DOHH2 (cell line): Measurements from ENCODE around the gene ELAC2.

Experiments
- H3F3A ChIP-seq: fragments of 200-600 bp; sonication (generic), shearing (Covaris generic); 2 replicates; pipeline ENCODE4 v1.6.0; 2016; ENCODE audit warnings: antibody characterized with exemption, mild to moderate bottlenecking; ENCODE audit not compliant: control insufficient read depth, insufficient read depth
- H3K27ac ChIP-seq: fragments of 200-600 bp; sonication (generic); 2 replicates; pipeline ENCODE4 v1.5.1; 2014; ENCODE audit warnings: low read depth, mild to moderate bottlenecking, low read length, moderate library complexity
- H3K27me3 ChIP-seq: fragments of 200-600 bp; sonication (generic); 2 replicates; pipeline ENCODE4 v1.6.1; 2014; ENCODE audit warnings: mild to moderate bottlenecking, low read length, mixed read lengths; ENCODE audit not compliant: control insufficient read depth
- H3K36me3 ChIP-seq: fragments of 200-600 bp; sonication (generic); 2 replicates; pipeline ENCODE4 v1.6.1; 2014; ENCODE audit warnings: mild to moderate bottlenecking, low read length, moderate library complexity, mixed read lengths; ENCODE audit not compliant: control insufficient read depth
- H3K4me1 ChIP-seq: fragments of 200-600 bp; sonication (generic); 2 replicates; pipeline ENCODE4 v1.6.1; 2014; ENCODE audit warnings: mild to moderate bottlenecking, low read length, mixed read lengths; ENCODE audit not compliant: control insufficient read depth
- H3K4me2 ChIP-seq: fragments of 200-600 bp; sonication (generic); 2 replicates; pipeline ENCODE4 v1.6.0; 2014; ENCODE audit warnings: mild to moderate bottlenecking, low read length, moderate library complexity
- H3K4me3 ChIP-seq: fragments of 200-600 bp; sonication (generic); 2 replicates; pipeline ENCODE4 v1.5.1; 2014; ENCODE audit warnings: mild to moderate bottlenecking, low read length, mixed read lengths
- H3K79me2 ChIP-seq: fragments of 200-600 bp; sonication (generic); 2 replicates; pipeline ENCODE4 v1.6.1; 2014; ENCODE audit warnings: mild to moderate bottlenecking, low read length, mixed read lengths; ENCODE audit not compliant: control insufficient read depth
- H3K9me2 ChIP-seq: fragments of 200-600 bp; sonication (generic); replicated peaks from 2 replicates; pipeline ENCODE4 v1.6.1; 2014; ENCODE audit warnings: mild to moderate bottlenecking, low read length, mixed read lengths; ENCODE audit not compliant: control insufficient read depth
- H3K9me3 ChIP-seq: fragments of 200-600 bp; sonication (generic); 2 replicates; pipeline ENCODE4 v1.6.1; 2014; ENCODE audit warnings: antibody characterized with exemption, low read length, mixed read lengths; ENCODE audit not compliant: control insufficient read depth, insufficient read depth
- H4K20me1 ChIP-seq: fragments of 200-600 bp; sonication (generic); 2 replicates; pipeline ENCODE4 v1.6.0; 2014; ENCODE audit warnings: low read depth, mild to moderate bottlenecking, antibody characterized with exemption, low read length, moderate library complexity; ENCODE audit not compliant: control insufficient read depth, insufficient read depth
- EZH2phosphoT487 ChIP-seq: fragments of 200-600 bp; sonication (generic); IDR thresholded peaks from 2 replicates; pipeline ENCODE4 v1.6.1; 2017; ENCODE audit warnings: borderline replicate concordance, mild to moderate bottlenecking, antibody characterized with exemption, low read length, moderate library complexity, mixed read lengths
- TF ChIP-seq, protein P1 (sequence below): fragments of 200-600 bp; sonication (generic); IDR thresholded peaks from one replicate; pipeline ENCODE4 v1.5.1; 2014; ENCODE audit warnings: antibody characterized with exemption, mild to moderate bottlenecking, low read depth, low read length; ENCODE audit not compliant: poor library complexity, severe bottlenecking

ELAC2 gene

DNA sequence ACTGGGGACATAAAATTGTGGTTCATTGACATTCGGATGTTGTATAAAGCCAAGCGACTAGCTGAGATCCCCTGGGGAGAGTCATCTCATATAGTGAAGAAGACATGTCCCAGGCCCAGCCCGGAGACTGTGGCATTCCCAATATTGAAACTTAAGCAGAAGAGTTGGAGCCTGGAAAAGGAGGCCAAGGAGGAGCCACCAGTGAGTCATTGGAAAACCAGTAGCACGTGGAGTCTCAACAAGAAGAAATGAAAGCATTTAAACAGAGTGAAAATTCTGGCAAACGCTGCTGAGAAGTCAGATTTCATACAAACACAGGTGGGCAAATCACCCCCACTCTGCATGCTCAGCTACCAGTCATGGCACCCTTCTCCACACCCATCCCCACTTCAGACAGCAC is 9.4 kb upstream of the ELAC2 start:
- Histone ChIP-seq H3K4me1 (no peaks in the 10 kb centered on the region), H3K79me2 (no peaks in the 10 kb centered on the region), H3K27me3 (no peaks in the 10 kb centered on the region), H4K20me1 (no peaks in the 10 kb centered on the region), H3F3A (no peaks in the 10 kb centered on the region), H3K9me2 (no peaks in the 10 kb centered on the region), H3K9me3 (no peaks in the 10 kb centered on the region), H3K4me3 (no peak overlapping the region), H3K27ac (no peak overlapping the region), H3K36me3 (no peaks in the 10 kb centered on the region), H3K4me2 (no peak overlapping the region)
- TF ChIP-seq, protein P1, sequence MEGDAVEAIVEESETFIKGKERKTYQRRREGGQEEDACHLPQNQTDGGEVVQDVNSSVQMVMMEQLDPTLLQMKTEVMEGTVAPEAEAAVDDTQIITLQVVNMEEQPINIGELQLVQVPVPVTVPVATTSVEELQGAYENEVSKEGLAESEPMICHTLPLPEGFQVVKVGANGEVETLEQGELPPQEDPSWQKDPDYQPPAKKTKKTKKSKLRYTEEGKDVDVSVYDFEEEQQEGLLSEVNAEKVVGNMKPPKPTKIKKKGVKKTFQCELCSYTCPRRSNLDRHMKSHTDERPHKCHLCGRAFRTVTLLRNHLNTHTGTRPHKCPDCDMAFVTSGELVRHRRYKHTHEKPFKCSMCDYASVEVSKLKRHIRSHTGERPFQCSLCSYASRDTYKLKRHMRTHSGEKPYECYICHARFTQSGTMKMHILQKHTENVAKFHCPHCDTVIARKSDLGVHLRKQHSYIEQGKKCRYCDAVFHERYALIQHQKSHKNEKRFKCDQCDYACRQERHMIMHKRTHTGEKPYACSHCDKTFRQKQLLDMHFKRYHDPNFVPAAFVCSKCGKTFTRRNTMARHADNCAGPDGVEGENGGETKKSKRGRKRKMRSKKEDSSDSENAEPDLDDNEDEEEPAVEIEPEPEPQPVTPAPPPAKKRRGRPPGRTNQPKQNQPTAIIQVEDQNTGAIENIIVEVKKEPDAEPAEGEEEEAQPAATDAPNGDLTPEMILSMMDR: no peak
- no peak for TF ChIP-seq EZH2phosphoT487

DNA sequence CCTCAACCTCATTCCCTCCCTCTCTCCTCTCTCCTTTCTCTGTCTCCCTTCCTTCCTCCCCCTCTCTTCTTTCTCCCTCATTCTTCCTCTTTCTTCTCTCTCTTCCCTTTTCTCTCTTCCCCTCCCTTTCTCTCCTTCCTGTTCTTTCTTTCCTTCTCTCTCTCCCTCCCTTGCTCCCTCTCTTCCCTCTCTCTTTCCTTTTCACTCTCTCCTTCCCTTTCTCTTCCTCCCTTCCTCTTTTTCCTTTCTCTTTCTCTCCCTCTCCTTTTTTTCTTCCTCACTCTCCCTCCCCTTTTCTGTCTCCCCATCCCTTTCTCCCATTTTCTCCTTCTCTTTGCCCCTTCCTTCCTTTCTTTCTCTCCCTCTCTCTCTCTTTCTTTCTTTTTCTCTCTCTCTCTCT is 7.9 kb upstream of the ELAC2 start:
- no peaks in the 10 kb centered on the region for H3K36me3 ChIP-seq
- H3K4me2 ChIP-seq: no peak overlapping the region
- no peaks in the 10 kb centered on the region for H3K9me3 ChIP-seq
- no peaks in the 10 kb centered on the region for H3K9me2 ChIP-seq
- H3K27me3 ChIP-seq: no peaks in the 10 kb centered on the region
- no peaks in the 10 kb centered on the region for H3K4me1 ChIP-seq
- TF ChIP-seq EZH2phosphoT487: no peak
- TF ChIP-seq, protein P1: no peak
- no peaks in the 10 kb centered on the region for H4K20me1 ChIP-seq
- H3K4me3 ChIP-seq: no peak overlapping the region
- no peaks in the 10 kb centered on the region for H3F3A ChIP-seq
- H3K79me2 ChIP-seq: no peaks in the 10 kb centered on the region
- no peak overlapping the region for H3K27ac ChIP-seq

DNA sequence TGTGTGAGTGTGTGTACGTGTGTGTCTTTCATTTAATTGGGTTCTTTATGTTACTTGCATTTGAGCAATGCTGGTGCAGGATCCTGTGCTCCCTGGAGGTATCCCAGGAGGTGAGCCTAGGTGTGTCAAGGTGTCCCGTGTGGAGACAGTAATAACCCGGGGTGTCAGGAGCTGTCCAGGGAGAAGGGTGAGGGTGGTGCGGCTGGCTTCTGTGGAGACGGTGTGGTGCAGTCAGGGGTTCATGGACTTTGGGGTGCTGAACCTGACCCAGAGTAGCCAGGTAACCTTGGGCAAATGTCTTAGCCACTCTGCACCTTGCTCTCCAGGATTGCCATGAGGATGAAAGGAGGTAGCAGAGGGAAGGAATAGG is 7.4 kb upstream of the ELAC2 start:
- Histone ChIP-seq H3K27ac (no peak overlapping the region), H3K4me1 (no peaks in the 10 kb centered on the region), H3K36me3 (no peaks in the 10 kb centered on the region), H3K9me3 (no peaks in the 10 kb centered on the region), H3K27me3 (no peaks in the 10 kb centered on the region), H4K20me1 (no peaks in the 10 kb centered on the region), H3K4me2 (no peak overlapping the region), H3F3A (no peaks in the 10 kb centered on the region), H3K9me2 (no peaks in the 10 kb centered on the region), H3K79me2 (no peaks in the 10 kb centered on the region), H3K4me3 (no peak overlapping the region)
- TF ChIP-seq, protein P1: no peak
- TF ChIP-seq EZH2phosphoT487: no peak
